Gastroesophageal sphincter (tissue), 4 donors: ENCODE data around the gene GRK3. TPM values are rescaled to one million over a fixed set of nuclear protein-coding genes. Genes with fewer than 3 reads are reported as not detected.
"Not testable (repeated sequence)": the region's sequence is repeated elsewhere in the genome, so short reads cannot be mapped to it uniquely, and the experiment has no call there.

Experiments used
- ATAC-seq: fragments of 150-250 bp; one replicate; pipeline ENCODE4 v1.9.1; 2016; ENCODE audit warnings: mild to moderate bottlenecking, moderate library complexity
- H3K27ac ChIP-seq, 4 donors: fragments of 200-600 bp; sonication (generic) in 3 of 4; 1 replicate in 3 of 4; 2 replicates in 1 of 4; pipeline ENCODE4 v1.5.1; 2016 to 2019
- H3K27me3 ChIP-seq: fragments of 200-600 bp; sonication (generic); one replicate; pipeline ENCODE4 v1.5.1; 2019
- H3K36me3 ChIP-seq, 2 donors: fragments of 200-600 bp; sonication (generic); one replicate each; pipeline ENCODE4 v1.5.1; 2019; ENCODE audit warnings: control low read depth in 1 of 2
- H3K4me1 ChIP-seq, 3 donors: fragments of 200-600 bp; sonication (generic); 1 replicate in 2 of 3; 2 replicates in 1 of 3; pipeline ENCODE4 v1.5.1; 2016 to 2019; ENCODE audit warnings: control low read depth in 2 of 3
- H3K4me3 ChIP-seq, 2 donors: fragments of 200-600 bp; sonication (generic); one replicate each; pipeline ENCODE4 v1.5.1; 2019; ENCODE audit warnings: mild to moderate bottlenecking in 1 of 2, moderate library complexity in 1 of 2
- H3K9me3 ChIP-seq, 3 donors: fragments of 200-600 bp; sonication (generic); one replicate each; pipeline ENCODE4 v1.5.1; 2017 to 2019; ENCODE audit warnings: control low read depth in 2 of 3
- EP300 ChIP-seq: sonication (generic); formaldehyde crosslinking; IDR thresholded peaks from one replicate; pipeline ENCODE4 v1.6.1; 2017; ENCODE audit warnings: antibody characterized with exemption, mild to moderate bottlenecking
- POLR2A ChIP-seq, 2 donors: fragments of 450-650 bp; IDR thresholded peaks; one replicate each; pipeline ENCODE4 v1.6.1; 2017; ENCODE audit warnings: antibody characterized with exemption in 2 of 2, mild to moderate bottlenecking in 2 of 2, moderate library complexity in 1 of 2
- POLR2AphosphoS5 ChIP-seq: sonication (generic); formaldehyde crosslinking; IDR thresholded peaks from one replicate; pipeline ENCODE4 v1.6.1; 2017; ENCODE audit warnings: antibody characterized with exemption
- WGBS, 2 donors: methylation state at CpG; one replicate each; pipeline ENCODE4 v1.1.5; 2018; ENCODE audit warnings: low coverage in 1 of 2; 5-methylcytosine and 5-hydroxymethylcytosine counted together
- total RNA-seq, 4 donors: library from RNA; depleted of rRNA; stranded (reverse); fragments of >200 nt; gene quantifications; one replicate each; pipeline ENCODE4 v1.1.0, GENCODE V29; 2016
- TF ChIP-seq, protein P1 (sequence below), 4 experiments: fragments of 200-600 bp in 2 of 4; fragments of 450-650 bp in 2 of 4; sonication (generic) in 1 of 4; IDR thresholded peaks; one replicate each; pipeline ENCODE4 v1.5.1; 2017 to 2019; ENCODE audit warnings: antibody characterized with exemption in 4 of 4, mild to moderate bottlenecking in 2 of 4, moderate library complexity in 2 of 4

Gene GRK3
- total RNA-seq, 4 donors from 2014 or later = 3.9 to 7.8 (median 4.5) TPM

DNA sequence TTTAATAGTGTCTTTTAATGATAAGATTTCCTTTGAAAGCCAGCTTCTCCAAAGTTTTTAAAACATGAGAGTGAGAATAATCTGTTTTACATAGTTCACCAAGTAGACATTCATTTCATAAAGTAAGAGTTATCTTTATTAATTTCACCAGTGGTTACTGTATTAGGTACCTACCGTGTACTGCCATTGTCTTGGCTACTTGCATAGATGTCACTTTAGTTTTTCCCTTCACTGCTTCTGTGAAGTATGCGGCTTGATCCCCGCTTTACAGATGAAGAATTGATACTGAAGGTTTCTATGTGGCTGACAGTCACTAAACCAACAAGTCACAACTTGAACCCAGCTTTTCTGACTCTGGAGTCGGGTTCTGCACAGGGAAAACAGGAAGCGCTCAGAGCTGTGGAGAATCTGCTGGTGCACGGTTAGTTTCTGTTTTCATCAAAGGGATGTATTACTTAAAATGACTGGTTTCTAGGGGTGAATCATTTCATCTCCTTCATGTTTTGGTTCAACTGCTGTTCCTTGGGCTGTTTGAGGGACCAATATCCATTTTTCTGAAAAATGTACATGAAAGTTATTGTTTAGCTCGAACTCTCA lies 138.2 kb downstream of the GRK3 start:
- H3K4me3 ChIP-seq = no peak overlapping the region
- peaks cover 0 to 21% of the 10 kb centered on the region in 2 donors for H3K36me3 ChIP-seq
- no peaks in the 10 kb centered on the region for H3K9me3 ChIP-seq
- ATAC-seq = no peak
- TF ChIP-seq EP300 (no peak), POLR2A (IDR thresholded peaks at IDR 0.05) (no peak), POLR2AphosphoS5 (no peak)
- TF ChIP-seq, protein P1, sequence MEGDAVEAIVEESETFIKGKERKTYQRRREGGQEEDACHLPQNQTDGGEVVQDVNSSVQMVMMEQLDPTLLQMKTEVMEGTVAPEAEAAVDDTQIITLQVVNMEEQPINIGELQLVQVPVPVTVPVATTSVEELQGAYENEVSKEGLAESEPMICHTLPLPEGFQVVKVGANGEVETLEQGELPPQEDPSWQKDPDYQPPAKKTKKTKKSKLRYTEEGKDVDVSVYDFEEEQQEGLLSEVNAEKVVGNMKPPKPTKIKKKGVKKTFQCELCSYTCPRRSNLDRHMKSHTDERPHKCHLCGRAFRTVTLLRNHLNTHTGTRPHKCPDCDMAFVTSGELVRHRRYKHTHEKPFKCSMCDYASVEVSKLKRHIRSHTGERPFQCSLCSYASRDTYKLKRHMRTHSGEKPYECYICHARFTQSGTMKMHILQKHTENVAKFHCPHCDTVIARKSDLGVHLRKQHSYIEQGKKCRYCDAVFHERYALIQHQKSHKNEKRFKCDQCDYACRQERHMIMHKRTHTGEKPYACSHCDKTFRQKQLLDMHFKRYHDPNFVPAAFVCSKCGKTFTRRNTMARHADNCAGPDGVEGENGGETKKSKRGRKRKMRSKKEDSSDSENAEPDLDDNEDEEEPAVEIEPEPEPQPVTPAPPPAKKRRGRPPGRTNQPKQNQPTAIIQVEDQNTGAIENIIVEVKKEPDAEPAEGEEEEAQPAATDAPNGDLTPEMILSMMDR (IDR thresholded peaks at IDR 0.05) = no peak
- peaks cover 0 to 15% (median 7%) of the 10 kb centered on the region in 3 donors for H3K4me1 ChIP-seq
- 84 to 89% methylated on average over 6 to 7 of the region's 7 CpGs for WGBS, 2 donors
- no peaks in the 10 kb centered on the region for H3K27me3 ChIP-seq
- no peak overlapping the region for H3K27ac ChIP-seq

DNA sequence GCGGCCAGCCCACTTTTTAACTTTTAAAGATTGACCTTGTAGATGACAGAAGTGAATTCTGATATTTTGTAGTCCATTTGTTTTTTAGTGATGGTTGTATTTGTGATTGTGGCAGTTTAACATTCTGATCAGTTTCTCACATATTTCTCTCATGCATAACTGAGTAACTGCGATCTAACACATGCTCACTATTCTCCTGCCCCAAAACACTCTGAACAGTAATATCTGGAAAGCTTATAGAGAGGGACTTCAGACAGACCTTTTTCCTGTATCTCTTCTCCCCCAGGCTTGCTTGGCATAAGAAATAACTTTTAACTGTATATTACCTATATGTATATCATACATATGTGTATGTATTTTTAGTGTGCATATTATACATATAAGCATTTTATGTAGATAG lies 140.2 kb downstream of the GRK3 start:
- Histone ChIP-seq H3K27ac (no peak overlapping the region), H3K9me3 (no peaks in the 10 kb centered on the region), H3K36me3 (peaks cover 0 to 32% of the 10 kb centered on the region in 2 donors), H3K27me3 (no peaks in the 10 kb centered on the region), H3K4me3 (no peak overlapping the region), H3K4me1 (peaks cover 0 to 15% (median 7%) of the 10 kb centered on the region in 3 donors)
- no peak for ATAC-seq
- TF ChIP-seq, protein P1 (IDR thresholded peaks at IDR 0.05) = no peak
- TF ChIP-seq POLR2AphosphoS5 (no peak), EP300 (no peak), POLR2A (IDR thresholded peaks at IDR 0.05) (no peak)
- 89 to 96% methylated on average over 1 to 2 of the region's 2 CpGs for WGBS, 2 donors

DNA sequence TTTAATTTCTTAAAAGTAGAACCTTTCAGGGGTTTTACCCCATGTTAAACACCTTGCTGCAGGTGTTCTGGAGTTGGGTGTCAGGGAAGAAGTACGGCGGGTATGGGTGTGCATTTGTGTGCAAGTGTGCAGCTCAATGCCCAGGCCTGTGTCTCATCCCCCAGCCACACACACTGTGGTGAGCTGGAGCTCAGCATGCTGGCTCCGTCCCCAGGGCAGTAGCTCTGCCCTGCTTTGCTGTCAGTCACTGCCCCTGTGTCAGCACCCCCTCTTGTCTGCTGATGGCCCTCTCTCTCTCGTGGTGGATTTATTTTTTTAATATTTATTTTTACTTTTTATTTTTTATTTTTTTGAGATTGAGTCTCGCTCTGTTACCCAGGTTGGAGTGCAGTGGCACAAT lies 141.7 kb downstream of the GRK3 start:
- H3K4me1 ChIP-seq = peaks cover 0 to 7% (median 6%) of the 10 kb centered on the region in 3 donors
- H3K27me3 ChIP-seq = no peaks in the 10 kb centered on the region
- TF ChIP-seq EP300 (no peak), POLR2AphosphoS5 (no peak), POLR2A (IDR thresholded peaks at IDR 0.05) (no peak)
- TF ChIP-seq, protein P1 (IDR thresholded peaks at IDR 0.05) = no peak
- no peak overlapping the region for H3K27ac ChIP-seq
- no peak for ATAC-seq
- peaks cover 0 to 35% of the 10 kb centered on the region in 2 donors for H3K36me3 ChIP-seq
- 75 to 83% methylated on average over 2 of the region's 5 CpGs for WGBS, 2 donors
- H3K4me3 ChIP-seq = no peak overlapping the region
- H3K9me3 ChIP-seq = no peaks in the 10 kb centered on the region

DNA sequence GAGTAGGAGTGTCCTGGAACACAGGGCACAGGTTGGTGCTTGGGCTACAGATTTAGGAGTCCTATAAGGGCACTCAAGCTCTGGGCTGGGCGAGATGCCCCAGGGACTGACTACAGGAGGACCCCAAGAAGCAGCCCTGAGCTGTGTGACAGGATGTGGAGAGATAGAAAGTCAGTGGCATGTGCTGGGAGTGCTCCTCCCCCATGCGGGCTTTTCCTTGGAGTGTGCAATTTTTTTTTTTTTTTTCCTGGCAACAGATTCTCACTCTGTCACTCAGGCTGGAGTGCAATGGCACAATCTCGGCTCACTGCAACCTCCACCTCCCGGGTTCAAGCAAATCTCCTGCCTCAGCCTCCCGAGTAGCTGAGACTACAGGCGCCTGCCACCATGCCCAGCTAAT lies 144.0 kb downstream of the GRK3 start:
- not testable (repeated sequence) for H3K27ac ChIP-seq, ATAC-seq, H3K4me3 ChIP-seq, H3K4me1 ChIP-seq, H3K9me3 ChIP-seq, H3K27me3 ChIP-seq
- WGBS, 2 donors = 78 to 95% methylated on average over 5 to 6 of the region's 6 CpGs
- peaks cover 0 to 43% of the 10 kb centered on the region in 2 donors for H3K36me3 ChIP-seq

DNA sequence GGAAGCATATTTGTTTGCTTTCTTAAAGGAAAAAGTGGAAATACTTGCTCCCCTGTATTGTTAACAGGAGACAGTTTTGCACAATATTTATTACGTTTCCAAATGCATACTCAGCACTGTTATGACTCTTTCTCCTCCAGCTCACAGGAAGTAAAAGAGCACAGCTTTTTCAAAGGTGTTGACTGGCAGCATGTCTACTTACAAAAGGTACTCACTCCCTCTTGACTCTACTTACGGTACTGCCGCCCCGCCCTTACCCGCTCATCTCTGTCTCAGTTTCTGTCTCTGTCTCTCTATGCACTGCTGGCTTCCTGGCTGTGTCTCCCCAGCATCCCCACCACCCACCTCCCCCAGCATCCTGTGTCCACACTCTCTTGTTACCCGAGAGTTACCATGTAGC lies 145.3 kb downstream of the GRK3 start:
- peaks cover 0 to 39% of the 10 kb centered on the region in 2 donors for H3K36me3 ChIP-seq

More for the DNA sequence above, 145.3 kb downstream of the GRK3 start:
- Histone ChIP-seq H3K4me3 (no peak overlapping the region), H3K27me3 (no peaks in the 10 kb centered on the region), H3K4me1 (no peaks in the 10 kb centered on the region), H3K27ac (no peak overlapping the region), H3K9me3 (no peaks in the 10 kb centered on the region)
- TF ChIP-seq, protein P1 (IDR thresholded peaks at IDR 0.05) = no peak
- TF ChIP-seq POLR2A (IDR thresholded peaks at IDR 0.05) (no peak), POLR2AphosphoS5 (no peak), EP300 (no peak)
- no peak for ATAC-seq
- 88 to 90% methylated on average over 6 of the region's 6 CpGs for WGBS, 2 donors
